H1 (cell line): ENCODE measurements around the gene STAM.

Source experiments
- CTCF ChIP-seq, 3 experiments: IDR thresholded peaks; 1 replicate in 2 of 3; 2 replicates in 1 of 3; pipeline versions ENCODE4 v1.5.1 to v1.6.1; 2011; ENCODE audit warnings: low read length in 3 of 3, mild to moderate bottlenecking in 3 of 3, inconsistent platforms in 2 of 3, low read depth in 1 of 3, moderate library complexity in 1 of 3; ENCODE audit not compliant: insufficient read depth in 1 of 3; ENCODE audit errors: control extremely low read depth in 1 of 3
- EP300 ChIP-seq, 2 experiments: IDR thresholded peaks; 1 replicate in 1 of 2; 2 replicates in 1 of 2; pipeline ENCODE4 v1.6.1; 2011 to 2012; ENCODE audit warnings: low read depth in 2 of 2, low read length in 2 of 2, mild to moderate bottlenecking in 2 of 2, borderline replicate concordance in 1 of 2, inconsistent platforms in 1 of 2, moderate library complexity in 1 of 2
- EZH2 ChIP-seq: fragments of 200-600 bp; sonication (generic); IDR thresholded peaks from 2 replicates; pipeline ENCODE4 v1.7.1; 2012; ENCODE audit warnings: low read depth, mild to moderate bottlenecking, moderate library complexity, low read length, inconsistent platforms; ENCODE audit not compliant: severe bottlenecking
- POLR2A ChIP-seq, 2 experiments: IDR thresholded peaks; 1 replicate in 1 of 2; 2 replicates in 1 of 2; pipeline ENCODE4 v1.6.1; 2011; ENCODE audit warnings: low read depth in 2 of 2, low read length in 2 of 2, mild to moderate bottlenecking in 2 of 2; ENCODE audit errors: control extremely low read depth in 1 of 2

- TF ChIP-seq EP300 (IDR thresholded peaks at IDR 0.05; ENCODE audit: borderline replicate concordance in 1 of 2, low read depth in 2 of 2, low read length in 2 of 2) (no peak), EZH2 (no peak), POLR2A (IDR thresholded peaks at IDR 0.05; ENCODE audit: control extremely low read depth in 1 of 2, low read depth in 2 of 2, low read length in 2 of 2) (no peak), CTCF (IDR thresholded peaks at IDR 0.05; ENCODE audit: control extremely low read depth in 1 of 3, insufficient read depth in 1 of 3, low read depth in 1 of 3, low read length in 3 of 3) (no peak)
Observed at GRCh38 chr10:17665747-17666146, 21.8 kb downstream of the STAM start.
